ENCODE measurements around the gene TTLL5.

TTLL5 gene

DNA sequence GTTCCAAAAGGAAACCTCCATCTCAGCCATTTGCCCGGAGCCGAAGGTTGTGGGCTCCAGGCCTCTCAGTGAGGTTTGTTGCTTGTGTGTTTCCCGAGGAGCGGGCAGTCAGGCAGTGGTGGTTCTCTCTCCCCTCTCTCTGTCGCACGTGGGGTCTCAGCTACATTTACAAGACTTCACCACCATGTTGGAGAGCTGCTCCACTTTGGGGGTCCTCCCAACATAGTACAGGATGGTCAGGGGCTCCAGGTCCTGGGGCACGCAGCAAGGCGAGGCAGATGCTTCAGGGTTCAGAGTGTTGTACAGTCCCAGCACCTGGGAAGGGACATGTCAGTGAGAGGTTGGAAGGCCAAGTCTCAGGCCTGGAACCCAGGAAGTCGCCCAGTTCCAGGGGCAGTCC is 298.0 kb downstream of the TTLL5 start:
- H3K4me2 ChIP-seq (ENCODE audit: low read depth, low read length, poor library complexity, severe bottlenecking), result no peak overlapping the region
- H3K4me3 ChIP-seq (ENCODE audit: insufficient read depth, low read length, poor library complexity, severe bottlenecking), result no peak overlapping the region
- H3K9ac ChIP-seq (ENCODE audit: low read length), result no peak overlapping the region

DNA sequence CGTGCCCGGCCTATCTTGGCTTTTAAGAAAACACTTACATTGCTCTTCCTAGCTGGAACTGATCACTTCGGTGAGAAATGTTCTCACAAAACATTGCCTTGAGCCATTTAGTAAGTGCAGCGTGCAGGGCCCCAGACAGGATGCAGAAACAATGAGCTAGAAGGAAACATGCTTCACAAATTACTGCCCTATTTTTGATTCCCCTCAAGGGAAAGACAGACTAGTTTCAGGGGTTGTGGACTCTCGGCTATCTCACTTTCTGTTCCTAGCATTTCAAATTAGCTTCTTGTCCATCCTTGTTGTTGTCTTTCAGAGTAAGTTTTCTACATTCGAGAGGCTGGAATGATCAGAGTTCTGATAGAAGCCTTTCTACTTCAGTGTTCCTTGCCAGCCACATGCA is 299.2 kb downstream of the TTLL5 start:
- no peaks in the 10 kb centered on the region for H3K9me3 ChIP-seq (ENCODE audit: insufficient read depth, low read length)
- H2AFZ ChIP-seq (ENCODE audit: low read depth, low read length, severe bottlenecking), result no peak overlapping the region
- no peak overlapping the region for H3K4me2 ChIP-seq (ENCODE audit: low read depth, low read length, poor library complexity, severe bottlenecking)

More for the DNA sequence above, 298.0 kb downstream of the TTLL5 start:
- Histone ChIP-seq H4K20me1 (ENCODE audit: low read depth, low read length) (no peaks in the 10 kb centered on the region), H3K27me3 (ENCODE audit: low read length) (no peaks in the 10 kb centered on the region), H3K9me2 (replicated peaks; ENCODE audit: insufficient read depth, low read length) (no peaks in the 10 kb centered on the region), H2AFZ (ENCODE audit: low read depth, low read length, severe bottlenecking) (no peak overlapping the region), H3K9me3 (ENCODE audit: insufficient read depth, low read length) (no peaks in the 10 kb centered on the region), H3K79me2 (ENCODE audit: insufficient read depth, low read length) (no peaks in the 10 kb centered on the region), H3K27ac (ENCODE audit: low read depth, low read length) (no peak overlapping the region), H3K36me3 (ENCODE audit: low read length) (no peaks in the 10 kb centered on the region), H3F3A (ENCODE audit: insufficient read depth) (no peaks in the 10 kb centered on the region)
- TF ChIP-seq CTCF (IDR thresholded peaks at IDR 0.05; ENCODE audit: insufficient read depth, low read length, poor library complexity, severe bottlenecking) (no peak), EZH2phosphoT487 (conservative IDR thresholded peaks at IDR 0.05; ENCODE audit: low read length) (no peak)

GRCh38 chr14:75961662-75962061 is 300.6 kb downstream of the TTLL5 start:
- Histone ChIP-seq H3F3A (ENCODE audit: insufficient read depth) (no peaks in the 10 kb centered on the region), H3K9me2 (replicated peaks; ENCODE audit: insufficient read depth, low read length) (no peaks in the 10 kb centered on the region), H4K20me1 (ENCODE audit: low read depth, low read length) (no peaks in the 10 kb centered on the region), H3K4me3 (ENCODE audit: insufficient read depth, low read length, poor library complexity, severe bottlenecking) (no peak overlapping the region), H3K36me3 (ENCODE audit: low read length) (no peaks in the 10 kb centered on the region), H3K9ac (ENCODE audit: low read length) (no peak overlapping the region), H3K27me3 (ENCODE audit: low read length) (no peaks in the 10 kb centered on the region), H2AFZ (ENCODE audit: low read depth, low read length, severe bottlenecking) (no peak overlapping the region), H3K27ac (ENCODE audit: low read depth, low read length) (no peak overlapping the region), H3K9me3 (ENCODE audit: insufficient read depth, low read length) (no peaks in the 10 kb centered on the region), H3K4me2 (ENCODE audit: low read depth, low read length, poor library complexity, severe bottlenecking) (no peak overlapping the region), H3K79me2 (ENCODE audit: insufficient read depth, low read length) (no peaks in the 10 kb centered on the region)
- no peak for TF ChIP-seq CTCF (IDR thresholded peaks at IDR 0.05; ENCODE audit: insufficient read depth, low read length, poor library complexity, severe bottlenecking)
- TF ChIP-seq EZH2phosphoT487 (conservative IDR thresholded peaks at IDR 0.05; ENCODE audit: low read length), result no peak

More for the DNA sequence above, 299.2 kb downstream of the TTLL5 start:
- no peaks in the 10 kb centered on the region for H3K79me2 ChIP-seq (ENCODE audit: insufficient read depth, low read length)
- H3K36me3 ChIP-seq (ENCODE audit: low read length), result no peaks in the 10 kb centered on the region
- H3F3A ChIP-seq (ENCODE audit: insufficient read depth), result no peaks in the 10 kb centered on the region
- no peak overlapping the region for H3K27ac ChIP-seq (ENCODE audit: low read depth, low read length)
- TF ChIP-seq EZH2phosphoT487 (conservative IDR thresholded peaks at IDR 0.05; ENCODE audit: low read length) (no peak), CTCF (IDR thresholded peaks at IDR 0.05; ENCODE audit: insufficient read depth, low read length, poor library complexity, severe bottlenecking) (no peak)
- no peaks in the 10 kb centered on the region for H3K27me3 ChIP-seq (ENCODE audit: low read length)
- H3K9ac ChIP-seq (ENCODE audit: low read length), result no peak overlapping the region
- H3K4me3 ChIP-seq (ENCODE audit: insufficient read depth, low read length, poor library complexity, severe bottlenecking), result no peak overlapping the region
- H4K20me1 ChIP-seq (ENCODE audit: low read depth, low read length), result no peaks in the 10 kb centered on the region
- H3K9me2 ChIP-seq (replicated peaks; ENCODE audit: insufficient read depth, low read length), result no peaks in the 10 kb centered on the region

Measured in SU-DHL-6 (cell line).